GM19240 (cell line): ENCODE data around the gene CBLC.

Experiments used
- DNase-seq: peaks from one replicate; pipeline ENCODE4 v3.0.0; 2011; ENCODE audit warnings: low spot score; ENCODE audit not compliant: insufficient read length

CBLC gene

GRCh38 chr19:44777715-44778347 is at the start of gene CBLC:
Gene CBLC, plus strand, starts transcription at chr19:44777890. Its CDS starts 42 bp downstream, at chr19:44777932.
- DNase-seq: no peak

DNA sequence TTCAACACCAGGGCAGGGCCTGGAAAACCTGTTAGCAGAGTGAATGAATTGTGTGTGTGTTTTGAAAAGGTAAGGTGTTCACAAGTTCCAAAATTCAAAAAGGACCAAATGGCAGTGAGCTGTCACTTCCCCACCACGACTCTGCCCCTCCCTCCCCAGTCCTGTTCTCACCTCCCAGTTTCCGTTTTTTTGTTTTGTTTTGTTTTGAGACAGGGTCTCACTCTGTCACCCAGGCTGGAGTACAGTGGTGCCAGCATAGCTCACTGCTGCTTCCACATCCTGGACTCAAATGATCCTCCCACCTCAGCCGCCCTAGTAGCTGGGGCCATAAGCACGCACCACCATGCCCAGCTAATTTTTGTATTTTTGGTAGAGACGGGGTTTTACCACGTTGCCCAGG is 49.5 kb upstream of the CBLC start:
- DNase-seq: no peak

DNA sequence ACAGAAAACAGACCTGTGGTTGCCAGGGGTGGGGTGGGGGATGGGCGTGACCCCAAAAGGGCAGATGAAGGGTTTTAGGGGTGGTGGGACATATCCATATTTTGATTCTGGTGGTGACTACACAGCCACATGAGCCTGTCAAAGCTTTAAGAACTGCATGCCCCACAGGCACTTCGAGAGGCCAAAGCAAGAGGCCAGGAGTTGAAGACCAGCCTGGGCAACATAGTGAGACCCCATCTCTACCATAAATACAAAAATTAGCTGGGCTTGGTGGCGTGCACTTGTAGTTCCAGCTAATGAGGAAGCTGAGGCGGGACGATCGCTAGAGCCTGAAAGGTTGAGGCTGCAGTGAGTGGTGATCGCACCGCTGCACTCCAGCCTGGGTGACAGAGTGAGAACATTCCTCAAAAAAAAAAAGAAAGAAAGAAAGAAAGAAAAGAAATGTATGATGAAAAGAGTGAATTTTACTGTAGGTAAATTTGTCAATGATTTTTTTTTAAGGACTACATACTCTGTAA is 48.1 kb upstream of the CBLC start:
- no peak for DNase-seq

GRCh38 chr19:44731081-44731480 is 46.6 kb upstream of the CBLC start:
- no peak for DNase-seq

DNA sequence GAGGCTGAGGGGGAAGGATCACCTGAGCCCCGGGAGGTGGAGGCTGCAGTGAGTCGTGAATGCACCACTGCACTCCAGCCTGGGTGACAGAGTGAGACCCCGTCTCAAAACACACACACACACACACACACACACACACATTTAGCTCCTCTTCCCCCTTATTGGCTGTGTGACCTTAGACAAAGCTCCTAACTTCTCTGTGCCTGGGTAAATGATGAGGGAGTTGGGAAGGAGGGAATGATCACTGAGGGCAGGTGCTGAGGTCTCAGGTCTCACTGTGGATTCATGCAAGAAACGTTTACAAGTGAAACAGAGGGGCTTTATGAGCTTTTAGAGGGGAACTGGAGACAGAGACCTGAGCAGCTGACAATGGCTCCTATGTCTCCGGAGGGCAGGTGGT is 46.1 kb upstream of the CBLC start:
- no peak for DNase-seq

GRCh38 chr19:44732235-44733014 is 45.3 kb upstream of the CBLC start:
- no peak for DNase-seq

- DNase-seq: no peak
Observed at GRCh38 chr19:44734357-44734756, 43.3 kb upstream of the CBLC start.

DNA sequence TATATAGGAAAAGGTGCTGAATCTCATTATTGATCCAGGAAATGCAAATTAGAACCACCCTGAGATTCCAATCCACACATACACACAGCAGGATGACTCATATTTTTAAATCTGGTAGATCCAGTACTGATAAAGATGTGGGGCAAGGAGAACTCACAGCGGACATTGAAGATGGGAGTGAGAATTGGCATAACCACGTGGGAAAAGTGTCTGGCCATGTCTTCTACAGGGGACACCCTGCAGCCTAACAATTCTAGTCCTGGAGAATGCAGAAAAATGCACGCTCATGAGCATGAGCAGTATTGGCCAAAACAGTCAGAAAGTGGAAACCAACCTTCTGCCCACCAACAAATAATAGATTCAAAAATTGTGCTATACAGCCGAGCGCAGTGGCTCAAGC is 42.7 kb upstream of the CBLC start:
- no peak for DNase-seq

GRCh38 chr19:44737238-44738071 is 40.2 kb upstream of the CBLC start:
- no peak for DNase-seq

GRCh38 chr19:44738136-44738535 is 39.6 kb upstream of the CBLC start:
- DNase-seq: no peak

- DNase-seq: no peak
Observed at GRCh38 chr19:44738603-44739558, 38.8 kb upstream of the CBLC start.

DNA sequence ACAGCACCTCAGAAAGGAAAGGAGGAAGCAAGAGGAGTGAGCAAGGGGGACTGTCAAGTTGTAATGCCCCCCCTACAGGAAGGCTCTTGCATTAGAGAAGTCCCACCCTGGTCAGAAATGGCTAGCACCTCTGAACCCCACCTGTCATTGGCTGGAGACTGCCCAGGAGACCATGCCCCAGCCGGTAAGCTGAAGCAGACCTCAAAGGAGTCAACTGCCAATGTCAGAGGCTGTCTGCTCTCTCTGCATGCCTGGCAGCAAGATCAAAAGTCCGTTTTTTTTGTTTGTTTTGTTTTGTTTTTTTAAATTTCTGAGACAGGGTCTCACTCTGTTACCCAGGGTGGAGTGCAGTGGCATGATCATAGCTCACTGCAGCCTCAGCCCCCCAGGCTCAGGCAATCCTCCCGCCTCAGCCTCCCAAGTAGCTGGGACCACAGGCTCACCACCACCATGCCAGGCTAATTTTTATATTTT is 37.3 kb upstream of the CBLC start:
- DNase-seq: no peak

DNA sequence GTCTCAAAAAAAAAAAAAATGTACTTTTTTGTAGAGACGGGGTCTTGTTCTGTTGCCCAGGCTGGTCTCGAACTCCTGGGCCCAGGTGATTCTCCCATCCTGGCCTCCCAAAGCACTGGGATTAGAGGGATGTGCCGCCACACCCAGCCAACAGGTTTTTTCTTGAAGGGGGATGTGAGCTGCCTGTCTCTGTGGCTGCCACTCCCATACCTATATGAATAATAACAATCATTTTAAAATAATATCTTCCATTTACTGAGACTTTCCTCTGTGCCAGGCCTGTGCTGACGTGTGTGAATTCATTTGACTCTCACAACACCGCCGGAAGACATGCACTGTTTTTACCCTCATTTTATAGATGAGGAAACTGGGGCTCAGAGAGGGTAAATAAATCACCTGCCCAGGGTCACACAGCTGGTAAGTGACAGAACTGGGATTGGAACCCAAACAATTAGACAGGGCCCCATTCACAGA is 36.4 kb upstream of the CBLC start:
- DNase-seq: no peak

GRCh38 chr19:44741841-44742329 is 35.8 kb upstream of the CBLC start:
- DNase-seq: no peak

DNA sequence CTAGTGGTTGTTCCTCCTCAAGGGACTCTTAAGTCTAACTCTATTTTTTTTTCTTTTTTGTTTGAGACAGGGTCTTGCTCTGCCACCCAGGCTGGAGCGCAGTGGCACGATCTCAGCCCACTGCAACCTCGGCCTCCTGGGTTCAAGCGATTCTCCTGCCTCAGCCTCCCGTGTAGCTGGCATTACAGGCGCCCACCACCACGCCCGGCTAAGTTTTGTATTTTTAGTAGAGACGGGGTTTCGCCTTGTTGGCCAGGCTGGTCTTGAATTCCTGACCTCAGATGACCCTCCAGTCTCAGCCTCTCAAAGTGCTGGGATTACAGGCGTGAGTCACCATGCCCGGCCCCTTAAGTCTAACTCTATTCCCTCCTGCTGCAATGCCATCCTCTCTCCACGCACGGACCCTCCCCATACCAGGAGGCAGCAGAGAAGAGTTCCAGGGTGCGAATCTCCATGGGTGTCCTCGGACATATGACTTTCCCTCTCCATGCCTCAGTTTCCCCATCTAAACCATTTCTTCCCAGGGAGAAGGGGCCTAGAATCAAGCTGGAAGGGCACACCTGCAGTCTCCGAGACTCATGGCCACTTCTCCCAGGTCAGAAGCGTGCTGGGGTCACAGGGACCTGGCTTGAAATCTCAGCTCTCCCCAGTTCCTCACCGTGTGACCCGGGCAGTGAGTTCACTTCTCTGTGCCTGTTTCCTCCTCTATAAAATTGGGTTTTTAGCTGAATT is 35.2 kb upstream of the CBLC start:
- DNase-seq: no peak

DNA sequence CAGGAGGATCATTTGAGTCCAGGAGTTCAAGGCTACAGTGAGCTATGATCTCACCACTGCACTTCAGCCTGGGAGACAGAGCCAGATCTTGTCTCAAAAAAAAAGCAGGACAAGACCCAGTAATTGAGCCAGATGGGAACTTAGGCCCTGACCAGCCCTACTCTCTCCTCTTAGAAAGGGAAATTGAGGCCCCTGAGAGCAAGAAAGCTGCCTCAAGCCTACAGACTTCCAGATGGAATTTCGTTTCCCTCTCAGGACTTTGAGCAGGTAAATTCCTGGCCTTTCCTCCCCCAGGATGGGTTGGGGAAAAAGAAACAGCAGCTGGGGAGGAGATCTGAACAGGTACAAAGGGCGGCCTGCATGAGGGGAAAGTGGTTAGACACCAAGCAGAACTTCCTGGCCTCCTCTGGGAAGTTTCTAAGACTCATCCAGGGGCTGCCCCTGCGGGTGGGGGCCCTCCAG is 32.8 kb upstream of the CBLC start:
- no peak for DNase-seq

DNA sequence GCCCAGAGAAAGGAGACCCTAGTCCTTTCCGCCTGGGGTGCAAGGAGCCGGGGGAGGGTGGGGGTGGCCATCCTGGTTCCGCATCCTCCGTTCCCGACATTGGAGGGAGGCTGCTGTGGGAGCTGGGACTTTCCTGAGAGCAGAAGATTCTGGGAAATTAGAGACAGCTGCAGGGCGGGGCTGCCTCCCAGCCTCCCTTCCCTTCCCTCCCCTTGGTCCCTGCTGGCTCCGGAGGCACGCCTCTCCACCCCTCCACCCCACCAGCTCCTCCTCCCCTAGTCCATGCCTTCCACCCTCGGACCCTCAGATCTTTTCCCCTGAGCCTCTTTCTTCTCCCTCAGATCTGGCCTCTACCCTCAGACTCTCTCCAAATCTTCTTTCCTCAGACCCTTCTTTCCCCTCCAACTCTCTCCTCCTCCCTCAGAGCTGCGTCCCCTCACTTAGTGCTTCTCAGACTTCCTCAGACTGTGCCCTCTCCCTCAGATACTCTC is 32.3 kb upstream of the CBLC start:
- DNase-seq: no peak

DNA sequence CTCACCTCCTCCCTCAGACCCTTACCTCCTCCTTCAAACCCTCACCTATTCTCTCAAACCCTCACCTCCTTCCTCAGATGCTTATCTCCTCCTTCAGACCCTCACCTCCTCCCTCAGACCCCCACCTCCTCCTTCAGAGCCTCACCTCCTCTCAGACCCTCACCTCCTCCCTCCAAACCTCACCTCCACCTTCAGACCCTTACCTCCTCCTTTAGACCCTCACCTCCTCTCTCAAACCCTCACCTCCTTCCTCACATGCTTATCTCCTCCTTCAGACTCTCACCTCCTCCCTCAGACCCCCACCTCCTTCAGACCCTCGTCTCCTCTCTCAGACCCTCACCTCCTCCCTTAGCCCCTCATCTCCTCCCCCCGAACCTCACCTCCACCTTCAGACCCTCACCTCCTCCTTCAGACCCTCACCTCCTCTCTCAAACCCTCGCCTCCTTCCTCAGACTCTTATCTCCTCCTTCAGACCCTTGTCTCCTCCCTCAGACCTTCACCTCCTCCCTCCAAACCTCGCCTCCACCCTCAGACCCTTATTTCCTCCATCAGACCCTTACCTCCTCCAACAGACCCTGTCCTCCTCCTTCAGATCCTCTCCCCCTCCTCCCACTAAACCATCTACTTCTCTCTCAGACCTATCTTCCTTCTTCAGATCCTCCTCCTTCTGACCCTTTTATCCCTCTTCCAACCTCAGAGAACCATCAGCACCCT is 31.6 kb upstream of the CBLC start:
- DNase-seq: no peak

DNA sequence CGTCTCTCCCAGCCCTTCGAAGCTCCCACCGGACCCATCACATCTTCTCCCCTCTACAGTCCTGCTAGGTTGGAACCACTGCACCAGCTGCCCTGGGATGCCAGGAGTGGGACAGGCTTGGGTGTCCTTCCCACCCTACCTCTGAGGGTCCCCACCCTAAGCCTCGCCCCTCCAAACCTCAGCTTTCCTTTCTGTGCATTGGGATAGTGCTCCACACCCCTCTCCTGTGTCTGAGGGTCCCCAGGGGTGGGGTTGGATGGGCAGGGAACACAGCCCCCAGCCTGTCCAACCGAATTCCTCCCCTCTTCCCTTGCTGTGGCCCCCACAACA is 31.1 kb upstream of the CBLC start:
- no peak for DNase-seq
